HG03457 (cell line): Measurements from ENCODE around the gene CLDN4.
"Not testable (repeated sequence)": the region's sequence is repeated elsewhere in the genome, so short reads cannot be mapped to it uniquely, and the experiment has no call there.

ENCODE experiments used
- ATAC-seq: cut with Tn5 transposase; IDR thresholded peaks from one replicate; pipeline ENCODE4 v1.9.1; 2021; ENCODE audit warnings: moderate number of reproducible peaks; ENCODE audit not compliant: unreplicated experiment

The CLDN4 gene

GRCh38 chr7:73823257-73823656 is 7.5 kb upstream of the CLDN4 start:
- ATAC-seq, result no peak

GRCh38 chr7:73823873-73824592 is 6.8 kb upstream of the CLDN4 start:
- ATAC-seq, result no peak

- ATAC-seq, result no peak
Measured at GRCh38 chr7:73824986-73825385, 5.8 kb upstream of the CLDN4 start.

- no peak for ATAC-seq
Measured at GRCh38 chr7:73827567-73828106, 3.2 kb upstream of the CLDN4 start.

GRCh38 chr7:73828107-73828803 is 2.5 kb upstream of the CLDN4 start:
- no peak for ATAC-seq

GRCh38 chr7:73828972-73829371 is 1.8 kb upstream of the CLDN4 start:
- no peak for ATAC-seq

- ATAC-seq, result no peak
Measured at GRCh38 chr7:73829505-73829904, 1.3 kb upstream of the CLDN4 start.

GRCh38 chr7:73829921-73830680 is 695 bp upstream of the CLDN4 start:
- ATAC-seq, result no peak

- ATAC-seq, result no peak
Measured at GRCh38 chr7:73831584-73831833, 713 bp downstream of the CLDN4 start.

GRCh38 chr7:73831834-73832651 is 1.2 kb downstream of the CLDN4 start:
- no peak for ATAC-seq

GRCh38 chr7:73832806-73833205 is 2.0 kb downstream of the CLDN4 start:
- no peak for ATAC-seq

GRCh38 chr7:73833251-73833919 is 2.6 kb downstream of the CLDN4 start:
- ATAC-seq, result no peak

GRCh38 chr7:73834626-73835191 is 3.9 kb downstream of the CLDN4 start:
- ATAC-seq, result no peak

GRCh38 chr7:73837167-73837566 is 6.4 kb downstream of the CLDN4 start:
- ATAC-seq, result not testable (repeated sequence)

GRCh38 chr7:73838642-73839041 is 7.8 kb downstream of the CLDN4 start:
- ATAC-seq, result no peak

- ATAC-seq, result no peak
Measured at GRCh38 chr7:73839290-73839689, 8.5 kb downstream of the CLDN4 start.

- ATAC-seq, result no peak
Measured at GRCh38 chr7:73839743-73840714, 9.2 kb downstream of the CLDN4 start.

GRCh38 chr7:73840715-73841379 is 10.1 kb downstream of the CLDN4 start:
- ATAC-seq, result no peak
